CD4-positive, alpha-beta T cell treated with Interleukin-4 for 4 hours (primary cell): ENCODE results near the gene CELF4.

Source experiments
- DNase-seq: peaks from one replicate; pipeline ENCODE4 v3.0.0-alpha.2; 2020

CELF4 gene

GRCh38 chr18:37274309-37275236 is 291.0 kb downstream of the CELF4 start:
- DNase-seq: no peak

GRCh38 chr18:37272841-37273240 is 292.8 kb downstream of the CELF4 start:
- DNase-seq: no peak

GRCh38 chr18:37272226-37272625 is 293.4 kb downstream of the CELF4 start:
- no peak for DNase-seq

GRCh38 chr18:37270666-37271052 is 294.9 kb downstream of the CELF4 start:
- DNase-seq: no peak

GRCh38 chr18:37270038-37270665 is 295.4 kb downstream of the CELF4 start:
- no peak for DNase-seq

GRCh38 chr18:37266290-37266689 is 299.3 kb downstream of the CELF4 start:
- no peak for DNase-seq

GRCh38 chr18:37265382-37265781 is 300.2 kb downstream of the CELF4 start:
- DNase-seq: no peak

GRCh38 chr18:37264956-37265355 is 300.6 kb downstream of the CELF4 start:
- no peak for DNase-seq

GRCh38 chr18:37261988-37262387 is 303.6 kb downstream of the CELF4 start:
- no peak for DNase-seq

- no peak for DNase-seq
Observed at GRCh38 chr18:37261246-37261840, 304.3 kb downstream of the CELF4 start.

- DNase-seq: no peak
Observed at GRCh38 chr18:37260367-37261093, 305.1 kb downstream of the CELF4 start.

- DNase-seq: no peak
Observed at GRCh38 chr18:37259711-37260110, 305.9 kb downstream of the CELF4 start.

GRCh38 chr18:37258819-37259218 is 306.8 kb downstream of the CELF4 start:
- no peak for DNase-seq

GRCh38 chr18:37258131-37258530 is 307.5 kb downstream of the CELF4 start:
- DNase-seq: no peak

- no peak for DNase-seq
Observed at GRCh38 chr18:37254973-37255372, 310.6 kb downstream of the CELF4 start.

GRCh38 chr18:37254236-37254754 is 311.3 kb downstream of the CELF4 start:
- DNase-seq: no peak

GRCh38 chr18:37253394-37254235 is 312.0 kb downstream of the CELF4 start:
- DNase-seq: no peak

GRCh38 chr18:37252854-37253393 is 312.7 kb downstream of the CELF4 start:
- no peak for DNase-seq

GRCh38 chr18:37252342-37252741 is 313.3 kb downstream of the CELF4 start:
- no peak for DNase-seq

- no peak for DNase-seq
Observed at GRCh38 chr18:37251679-37252078, 313.9 kb downstream of the CELF4 start.

- DNase-seq: no peak
Observed at GRCh38 chr18:37249895-37250618, 315.5 kb downstream of the CELF4 start.
